Activated CD8-positive, alpha-beta memory T cell treated with anti-CD3 and anti-CD28 coated beads for 1 hour (primary cell): ENCODE data around the gene UBN1.

Source experiments
- DNase-seq, 2 donors: peaks; one replicate each; pipeline ENCODE4 v3.0.0-alpha.2; 2020; ENCODE audit warnings: low read depth in 1 of 2; ENCODE audit errors: extremely low read depth in 1 of 2

UBN1 gene, protein sequence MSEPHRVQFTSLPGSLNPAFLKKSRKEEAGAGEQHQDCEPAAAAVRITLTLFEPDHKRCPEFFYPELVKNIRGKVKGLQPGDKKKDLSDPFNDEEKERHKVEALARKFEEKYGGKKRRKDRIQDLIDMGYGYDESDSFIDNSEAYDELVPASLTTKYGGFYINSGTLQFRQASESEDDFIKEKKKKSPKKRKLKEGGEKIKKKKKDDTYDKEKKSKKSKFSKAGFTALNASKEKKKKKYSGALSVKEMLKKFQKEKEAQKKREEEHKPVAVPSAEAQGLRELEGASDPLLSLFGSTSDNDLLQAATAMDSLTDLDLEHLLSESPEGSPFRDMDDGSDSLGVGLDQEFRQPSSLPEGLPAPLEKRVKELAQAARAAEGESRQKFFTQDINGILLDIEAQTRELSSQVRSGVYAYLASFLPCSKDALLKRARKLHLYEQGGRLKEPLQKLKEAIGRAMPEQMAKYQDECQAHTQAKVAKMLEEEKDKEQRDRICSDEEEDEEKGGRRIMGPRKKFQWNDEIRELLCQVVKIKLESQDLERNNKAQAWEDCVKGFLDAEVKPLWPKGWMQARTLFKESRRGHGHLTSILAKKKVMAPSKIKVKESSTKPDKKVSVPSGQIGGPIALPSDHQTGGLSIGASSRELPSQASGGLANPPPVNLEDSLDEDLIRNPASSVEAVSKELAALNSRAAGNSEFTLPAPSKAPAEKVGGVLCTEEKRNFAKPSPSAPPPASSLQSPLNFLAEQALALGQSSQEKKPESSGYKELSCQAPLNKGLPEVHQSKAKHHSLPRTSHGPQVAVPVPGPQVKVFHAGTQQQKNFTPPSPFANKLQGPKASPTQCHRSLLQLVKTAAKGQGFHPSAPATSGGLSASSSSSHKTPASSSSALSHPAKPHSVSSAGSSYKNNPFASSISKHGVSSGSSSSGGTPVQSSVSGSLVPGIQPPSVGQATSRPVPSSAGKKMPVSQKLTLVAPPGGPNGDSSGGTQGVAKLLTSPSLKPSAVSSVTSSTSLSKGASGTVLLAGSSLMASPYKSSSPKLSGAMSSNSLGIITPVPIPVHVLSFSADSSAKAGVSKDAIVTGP (N-terminal part only)

DNA sequence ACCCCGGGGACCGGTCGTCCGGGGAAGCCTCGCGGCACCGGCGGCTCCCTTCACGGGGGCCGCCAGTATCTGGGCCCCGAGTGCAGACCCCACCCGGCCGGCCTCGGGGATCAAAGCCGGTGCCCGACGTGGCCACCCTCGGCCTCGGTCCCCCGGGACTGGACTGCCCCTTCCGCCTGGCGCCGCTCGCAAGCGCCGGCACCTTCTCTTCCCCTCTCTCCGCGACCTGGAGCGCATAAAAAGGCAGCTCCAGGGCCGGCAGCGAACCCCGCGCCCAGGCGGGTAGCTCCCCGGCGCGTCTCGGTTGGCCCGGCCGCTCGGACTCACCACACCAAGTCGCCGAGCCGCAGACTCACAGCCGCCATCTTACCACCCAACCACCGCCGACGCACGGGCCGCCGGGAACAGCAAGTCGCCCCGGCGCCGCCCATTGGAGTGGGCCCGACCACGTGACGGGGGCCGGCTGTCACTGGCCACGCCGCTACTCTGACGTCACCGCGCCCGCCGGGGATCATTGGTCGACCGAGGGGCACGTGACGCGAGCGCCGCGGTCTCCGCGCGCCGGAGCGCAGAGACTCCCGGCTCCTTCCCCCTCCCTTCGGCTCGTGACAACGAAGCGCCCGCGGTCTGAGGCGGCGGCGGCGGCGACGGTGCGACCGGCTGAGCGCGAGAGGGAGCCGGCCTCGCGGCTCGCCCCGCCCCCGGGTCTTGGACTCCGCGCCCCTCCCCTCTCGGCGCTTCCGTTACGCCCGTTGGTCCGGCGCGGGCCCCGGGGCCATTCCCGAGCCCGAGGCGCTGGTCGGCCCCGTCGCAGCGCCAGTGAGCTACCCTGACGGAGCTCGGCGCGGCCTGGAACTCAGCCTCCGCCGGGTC, at the start of gene UBN1, which contains the start of gene GLYR1:
Gene UBN1, plus strand, starts transcription at position 581 of the 873 bp plus-strand sequence. CDS start 5,437 bp downstream, outside the sequence.
Gene GLYR1, minus strand, starts transcription at position 388 of the 873 bp plus-strand sequence. Its CDS starts 23 bp downstream, at position 365.
- peak; percentile 99 to 100 for DNase-seq

DNA sequence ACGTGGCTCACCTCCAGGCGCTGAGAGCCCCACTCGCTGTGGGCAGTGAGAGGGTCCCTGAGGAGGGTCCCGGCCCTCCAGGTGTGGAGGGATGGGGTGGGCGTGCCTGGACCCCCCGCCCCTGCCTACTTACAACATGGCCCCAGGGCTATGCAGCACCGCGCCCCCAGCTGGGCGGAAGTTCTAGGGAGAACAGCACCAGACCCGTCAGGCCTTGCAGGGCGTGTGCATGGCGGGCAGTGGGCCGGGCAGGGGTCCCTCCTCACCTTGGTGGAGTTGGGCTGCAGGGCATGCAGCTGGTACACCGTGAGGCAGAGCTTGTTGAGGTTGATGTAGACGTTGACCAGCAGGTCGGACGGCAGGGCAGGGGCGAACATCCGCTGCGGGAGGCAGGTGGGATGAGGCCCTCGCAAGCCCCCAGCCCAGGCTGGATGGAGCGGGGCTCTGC, 49.5 kb upstream of the UBN1 start:
- no peak for DNase-seq

DNA sequence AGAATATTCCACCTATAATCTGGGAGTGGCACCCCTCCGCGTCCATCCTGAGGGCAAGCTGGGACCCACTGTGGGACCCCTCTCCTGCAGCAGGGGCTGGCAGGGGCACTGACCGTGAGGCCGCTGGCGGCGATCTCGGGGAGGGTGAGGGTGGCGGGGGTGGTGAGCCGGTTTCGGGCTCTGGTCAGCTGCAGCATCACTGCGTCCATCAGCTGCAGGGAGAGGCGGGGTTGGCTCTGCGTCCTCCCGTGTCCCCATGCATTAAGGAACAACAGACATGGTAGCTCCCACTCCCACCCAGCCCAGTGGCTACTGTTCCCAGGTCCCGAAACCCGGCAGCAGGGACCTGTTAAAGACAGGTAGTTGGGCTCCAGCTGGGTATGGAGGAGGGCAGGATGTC, 48.8 kb upstream of the UBN1 start:
- DNase-seq: no peak

DNA sequence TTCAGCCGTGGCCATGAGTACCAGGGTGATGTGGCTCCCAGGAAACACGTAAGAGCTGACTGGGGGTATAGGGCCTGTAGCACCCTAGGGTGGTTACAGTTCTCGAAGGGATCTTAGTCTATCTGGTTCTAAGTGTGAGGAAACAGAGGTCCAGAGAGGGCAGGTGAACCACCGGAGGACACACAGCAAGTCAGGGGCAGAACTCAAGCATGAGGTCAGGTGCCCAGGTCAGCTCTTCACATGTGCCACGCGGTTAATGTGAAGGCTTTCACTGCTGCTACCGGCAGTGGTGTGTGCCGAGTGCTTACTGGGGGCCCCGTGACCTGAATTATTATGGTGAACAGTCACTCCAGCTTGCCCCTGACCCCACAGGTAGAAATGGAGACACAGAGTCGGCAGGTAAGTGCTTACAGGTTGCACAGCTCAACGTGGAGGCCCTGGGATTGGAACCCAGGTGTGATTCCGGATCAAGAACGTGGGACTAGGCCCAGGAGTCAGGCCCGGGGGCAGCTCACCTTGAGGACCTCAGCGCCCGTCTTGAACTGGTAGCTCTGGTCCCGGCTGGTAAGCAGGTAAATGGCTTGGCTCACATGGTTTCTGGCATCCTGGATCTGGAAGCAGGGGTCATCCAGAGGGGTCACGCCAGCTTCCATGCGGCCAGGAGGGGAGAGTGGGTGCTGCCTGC, 48.0 kb upstream of the UBN1 start:
- DNase-seq: no peak

DNA sequence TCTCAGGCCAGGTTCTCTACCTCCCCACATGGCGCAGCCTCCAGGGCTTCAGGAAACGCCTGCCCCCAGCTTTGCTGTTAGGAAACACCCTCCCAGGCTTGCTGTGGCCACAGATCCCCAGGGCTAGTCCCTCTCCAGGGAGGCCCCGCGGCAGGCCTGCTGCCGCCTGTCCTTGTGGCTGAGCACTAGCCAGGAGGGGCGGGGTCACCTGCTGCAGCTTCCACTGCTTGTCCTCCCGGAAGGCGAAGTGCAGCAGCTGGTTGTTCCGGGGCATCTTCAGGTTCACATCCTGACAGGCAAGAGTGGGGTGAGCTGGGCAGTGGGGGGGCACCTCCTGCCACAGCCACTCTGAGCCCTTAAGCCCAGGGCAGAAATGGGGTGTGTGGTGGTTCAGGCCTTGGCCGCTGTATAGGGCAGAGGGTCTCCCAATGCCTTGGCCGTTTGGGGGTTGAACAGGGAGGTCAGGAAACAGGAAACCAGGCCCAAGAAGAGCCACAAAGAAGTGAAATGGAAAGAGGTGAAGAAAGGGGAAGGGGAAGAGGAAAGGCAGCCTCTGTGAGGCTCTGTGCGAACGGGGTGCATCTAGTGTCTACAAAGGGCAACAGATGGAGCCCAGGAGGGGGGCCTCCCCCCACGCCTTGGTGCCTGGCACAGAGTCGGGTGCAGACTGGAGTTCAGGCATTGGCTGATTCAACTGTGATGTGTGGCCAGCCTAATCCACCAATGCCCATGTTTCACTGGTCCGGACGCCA, 46.8 kb upstream of the UBN1 start:
- DNase-seq: no peak

DNA sequence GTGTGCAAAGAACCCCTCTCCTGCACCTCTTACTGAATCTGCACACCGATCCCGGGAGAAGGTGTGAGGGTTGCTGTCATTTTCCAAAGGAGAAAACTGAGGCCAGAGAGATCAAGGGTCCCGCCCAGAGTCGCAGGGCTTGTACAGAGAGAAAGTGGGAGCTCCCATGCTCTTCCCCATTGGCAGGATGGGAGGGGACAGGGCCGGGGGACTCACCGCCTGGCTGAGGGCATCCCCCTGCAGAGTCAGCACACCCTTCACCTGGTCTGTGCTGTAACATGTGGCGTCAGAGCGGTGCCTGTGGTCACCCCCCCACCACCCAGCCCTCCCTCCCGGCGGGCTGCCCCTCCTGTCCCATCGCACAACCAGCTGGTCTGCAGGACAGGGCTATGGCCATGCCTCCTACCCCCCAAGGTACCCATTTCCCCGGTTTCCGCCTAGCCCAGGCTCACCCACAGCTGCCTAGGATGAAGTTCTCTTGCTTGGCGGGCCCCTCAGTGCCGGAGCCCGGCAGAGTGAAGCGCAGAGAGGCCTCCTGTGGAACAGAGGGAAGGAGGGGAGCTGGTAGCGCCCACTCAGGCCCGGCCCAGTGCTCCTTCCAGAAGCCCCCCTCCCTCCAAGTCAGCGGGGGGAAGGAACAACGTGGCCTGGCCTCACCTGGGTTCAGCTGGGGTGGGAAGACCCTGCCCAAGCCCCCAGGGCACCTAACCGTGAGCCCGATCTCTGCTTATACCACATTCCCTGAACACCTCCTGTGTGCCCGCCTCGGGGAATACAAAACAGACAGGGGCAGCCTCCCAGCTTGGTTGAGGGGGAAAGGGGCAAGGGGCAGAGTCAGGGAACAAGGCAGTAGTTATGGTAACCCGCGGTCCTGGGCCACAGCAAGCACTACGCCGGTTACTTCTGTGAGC, 46.0 kb upstream of the UBN1 start:
- DNase-seq: no peak

DNA sequence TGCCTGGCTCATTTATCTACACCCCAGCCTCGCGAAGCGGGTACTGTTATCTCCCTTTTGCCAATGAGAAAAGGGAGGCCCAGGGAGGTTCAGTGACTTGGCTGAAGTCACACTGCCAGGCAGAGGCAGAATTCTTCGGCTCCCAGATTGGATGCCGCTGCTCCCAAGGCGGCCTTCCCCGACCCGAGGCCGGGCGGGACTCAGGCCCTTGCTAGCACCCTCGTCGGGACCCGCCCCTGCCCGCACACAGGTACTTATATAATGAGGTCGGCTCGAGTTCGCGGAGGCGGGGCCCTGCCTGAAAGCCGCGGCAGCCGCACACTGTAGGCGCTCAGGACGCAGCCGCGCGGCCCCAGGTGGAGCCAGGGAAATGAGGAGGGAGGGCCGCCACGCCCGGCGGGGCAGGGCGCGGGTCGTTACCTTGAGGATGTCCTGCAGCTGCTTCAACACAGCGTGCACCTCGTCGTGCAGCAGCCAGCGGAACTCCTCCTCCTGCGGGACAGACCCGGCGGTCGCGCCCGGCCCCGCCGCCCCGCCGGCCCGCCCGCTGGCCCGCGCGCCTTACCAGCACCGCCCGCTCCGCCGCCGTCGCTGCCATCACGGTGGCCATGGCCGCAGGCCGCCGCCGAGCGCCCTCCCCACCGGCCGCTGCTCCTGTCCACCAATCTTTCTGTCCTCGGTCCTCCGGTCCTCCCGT, 45.2 kb upstream of the UBN1 start, which contains the start of gene ROGDI:
Gene ROGDI, minus strand, starts transcription at position 672 of the 697 bp plus-strand sequence. Its CDS starts 62 bp downstream, at position 610.
- DNase-seq: peak; percentile 49 to 63

DNA sequence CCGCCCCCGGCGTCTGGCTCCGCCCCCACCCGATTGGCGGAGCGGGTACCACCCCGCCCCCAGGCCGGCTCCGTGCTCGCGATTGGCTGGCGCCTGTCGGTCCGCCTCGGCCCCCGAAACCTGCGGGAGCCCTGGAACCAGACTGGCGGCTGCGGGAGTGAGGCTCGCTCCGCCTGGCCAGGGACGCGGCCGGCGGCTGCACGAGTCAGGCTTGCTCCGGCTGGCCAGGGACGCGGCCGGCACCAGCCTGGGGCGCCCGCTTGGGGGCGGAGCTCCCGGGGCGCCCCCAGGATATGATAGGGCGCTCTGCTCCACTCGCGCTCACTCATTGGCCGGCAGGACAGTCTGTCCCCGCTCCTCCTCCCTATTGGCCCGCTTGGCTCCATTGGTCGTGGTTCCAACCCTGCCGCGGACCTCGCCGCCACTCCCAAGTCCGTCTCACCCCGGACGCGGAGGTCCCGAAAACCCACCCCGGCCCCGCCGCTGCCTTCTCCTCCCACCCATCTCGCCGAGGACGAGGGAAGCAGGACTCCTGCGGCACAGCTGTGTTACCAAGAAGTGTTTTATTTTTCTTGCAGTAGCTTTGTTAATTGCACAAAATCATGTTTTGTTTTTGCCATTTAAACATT, 44.5 kb upstream of the UBN1 start:
- peak; percentile 59 to 83 for DNase-seq

DNA sequence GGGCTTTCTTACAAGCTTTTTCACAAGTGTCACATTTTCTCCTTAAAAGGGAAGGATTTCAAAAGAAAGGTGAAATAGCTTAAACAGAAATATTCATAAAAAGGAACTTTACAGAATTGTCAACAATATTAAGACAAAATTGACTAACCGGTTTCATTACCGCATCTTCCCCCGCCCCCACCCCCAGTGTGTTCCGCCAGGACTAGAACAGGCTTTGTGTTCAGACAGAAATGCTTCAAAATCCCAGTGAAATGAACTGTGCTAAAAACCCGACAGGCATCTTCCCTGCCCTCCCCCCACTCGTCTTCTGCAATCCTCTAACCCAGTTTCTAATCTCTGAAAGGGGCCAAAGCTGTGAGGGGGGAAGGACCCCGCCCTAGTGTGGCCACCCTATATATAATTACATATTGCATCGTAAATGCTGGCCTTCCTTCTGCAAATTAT, 43.9 kb upstream of the UBN1 start:
- DNase-seq: no peak

DNA sequence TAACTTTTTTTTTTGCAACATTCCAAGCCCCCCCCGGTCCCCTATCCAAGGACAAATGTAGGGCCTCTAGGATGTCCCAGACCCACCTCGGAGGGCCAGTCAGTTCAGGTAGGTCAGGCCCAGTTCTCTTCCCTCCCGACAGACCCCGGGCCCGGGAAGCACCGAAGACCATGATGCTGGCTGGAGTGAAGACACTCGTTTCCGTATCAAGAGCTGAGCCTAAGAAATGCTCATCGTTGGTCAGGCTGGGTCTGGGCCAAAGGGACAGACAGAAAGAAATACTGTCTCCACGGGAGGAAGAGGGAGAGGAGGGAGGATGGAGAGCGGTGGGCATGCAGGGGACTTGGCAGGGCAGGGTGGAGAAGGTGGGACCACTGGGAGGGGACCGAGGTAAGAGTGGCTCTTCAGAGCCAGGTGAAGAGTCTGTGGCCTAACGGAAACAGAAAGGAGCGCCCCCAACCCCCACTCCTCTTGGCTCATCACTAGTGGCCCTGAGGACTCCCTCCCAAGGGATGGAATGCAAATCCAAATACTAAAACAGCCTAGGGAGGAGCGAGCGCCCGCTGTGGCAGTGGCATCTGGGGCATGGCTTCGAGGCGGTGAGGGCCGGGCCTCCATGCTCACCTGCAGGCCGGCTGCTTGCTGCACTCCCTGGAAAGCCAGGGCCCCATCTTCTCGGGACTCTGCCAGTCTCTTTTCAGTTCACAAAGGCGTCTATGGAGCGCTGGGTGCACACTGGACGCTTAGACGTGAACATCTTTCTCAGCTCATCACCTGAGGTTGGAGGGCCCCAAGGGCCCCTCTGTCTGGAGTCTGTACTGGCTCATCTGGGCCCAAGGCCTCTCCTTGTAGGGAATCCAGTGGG, 43.2 kb upstream of the UBN1 start:
- no peak for DNase-seq

DNA sequence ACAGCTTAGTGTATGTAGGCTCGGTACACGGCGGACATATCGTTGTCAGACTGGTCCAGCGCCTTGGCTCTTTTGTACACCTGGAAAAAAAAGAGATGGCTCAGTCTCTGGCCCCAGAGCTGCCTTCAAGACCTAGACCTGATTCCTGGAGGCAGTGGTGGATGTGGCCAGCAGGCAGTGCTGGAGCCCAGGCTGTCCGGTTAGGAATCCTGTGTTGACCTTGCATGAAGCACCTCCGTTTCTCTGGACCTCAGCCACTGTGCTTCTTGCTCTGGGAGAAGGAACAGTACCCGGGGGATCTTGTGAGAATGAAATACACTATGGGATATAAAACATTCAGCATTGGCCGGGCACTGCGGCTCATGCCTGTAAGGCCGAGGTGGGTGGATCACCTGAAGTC, 42.0 kb upstream of the UBN1 start:
- DNase-seq: no peak

DNA sequence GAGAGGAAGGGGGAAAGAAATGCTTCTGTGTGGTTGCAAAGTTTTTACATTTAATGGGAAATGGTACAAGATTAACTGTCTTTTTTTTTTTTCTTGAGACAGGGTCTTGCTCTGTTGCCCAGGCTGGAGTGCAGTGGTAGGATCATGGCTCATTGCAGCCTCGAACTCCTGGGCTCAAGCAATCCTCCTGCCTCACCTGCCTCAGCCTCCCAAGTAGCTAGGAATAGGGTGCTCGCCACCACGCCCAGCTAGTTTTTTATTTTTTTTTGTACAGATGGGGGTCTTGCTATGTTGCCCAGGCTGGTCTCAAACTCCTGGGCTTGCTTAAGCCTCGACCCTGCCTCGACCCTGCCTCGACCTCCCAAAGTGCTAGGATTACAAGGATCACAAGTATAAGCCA, 41.0 kb upstream of the UBN1 start:
- no peak for DNase-seq

DNA sequence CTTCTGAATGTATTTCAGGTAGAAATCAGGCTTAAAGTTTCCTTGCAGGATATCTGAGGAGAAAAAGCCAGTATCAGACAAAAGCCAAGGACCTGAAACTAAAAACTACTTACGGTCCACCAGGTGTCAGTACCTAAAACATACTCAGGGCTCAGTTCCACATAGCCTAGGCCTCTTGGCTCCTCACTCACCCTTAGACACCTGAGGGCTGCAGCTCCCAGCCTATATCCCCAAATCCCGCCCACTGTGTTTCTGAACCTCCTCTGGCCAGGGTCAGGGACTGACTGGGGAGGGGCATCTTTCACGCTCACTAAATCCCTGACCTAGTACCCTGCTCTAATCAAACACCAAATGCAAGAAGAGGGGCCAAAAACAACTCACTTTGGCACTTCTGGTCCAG, 36.0 kb upstream of the UBN1 start:
- no peak for DNase-seq

DNA sequence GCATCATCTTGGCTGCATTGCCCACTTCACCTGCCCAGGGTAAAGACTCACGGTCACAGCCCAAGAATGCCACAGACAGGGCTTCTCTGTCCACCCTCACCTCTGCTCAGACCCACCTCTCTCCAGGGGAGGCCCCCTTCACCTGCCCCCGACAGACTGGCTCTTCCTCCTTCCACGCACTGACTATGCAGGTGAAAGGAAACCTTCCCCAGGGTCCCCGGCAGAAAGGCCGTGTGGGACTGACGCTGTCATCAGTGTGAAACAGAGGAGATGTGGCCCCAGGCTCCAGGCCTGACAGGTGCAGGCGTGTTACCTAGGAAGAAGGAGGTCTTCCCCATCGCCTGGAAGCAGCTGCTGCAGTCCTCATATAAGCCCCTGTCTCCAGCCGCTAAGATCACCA, 35.5 kb upstream of the UBN1 start:
- DNase-seq: no peak

DNA sequence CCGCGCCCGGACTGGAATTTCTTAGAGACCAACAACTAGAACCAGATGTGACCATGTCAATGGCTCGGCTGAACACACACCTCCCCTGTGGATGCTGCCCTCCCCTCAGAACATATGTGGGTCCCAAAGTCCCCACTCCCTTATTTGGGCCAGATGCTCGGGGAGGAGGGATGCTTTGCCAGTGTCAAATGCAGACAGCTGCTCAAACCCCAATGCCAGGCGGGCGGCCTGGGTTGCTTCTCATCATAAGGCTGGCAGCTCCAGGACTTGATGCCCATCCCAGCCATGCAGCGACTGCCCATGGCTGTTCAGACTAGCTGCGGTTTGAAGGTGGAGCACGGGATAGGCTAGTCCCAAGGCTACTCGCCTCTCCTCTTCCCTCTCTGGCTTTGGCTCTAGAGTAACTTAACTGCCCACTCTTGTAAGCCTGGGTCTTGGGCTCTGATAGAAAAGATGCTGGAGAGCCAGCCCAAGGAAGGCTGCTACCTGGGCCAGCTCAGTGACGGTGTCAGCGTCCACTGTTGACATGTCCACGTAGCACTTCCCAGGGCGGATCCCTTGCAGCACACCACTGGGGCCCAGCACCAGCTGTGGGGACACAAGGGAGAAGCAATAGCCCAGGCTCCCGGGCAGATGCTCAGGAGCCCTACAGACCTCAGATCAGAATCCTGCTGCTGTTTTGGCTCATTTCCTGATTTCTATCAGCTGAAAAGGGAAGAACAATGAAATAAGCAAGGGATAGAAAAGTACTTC, 33.9 kb upstream of the UBN1 start:
- DNase-seq: no peak
